ENCODE measurements around the gene KLHL3.

KLHL3 gene

DNA sequence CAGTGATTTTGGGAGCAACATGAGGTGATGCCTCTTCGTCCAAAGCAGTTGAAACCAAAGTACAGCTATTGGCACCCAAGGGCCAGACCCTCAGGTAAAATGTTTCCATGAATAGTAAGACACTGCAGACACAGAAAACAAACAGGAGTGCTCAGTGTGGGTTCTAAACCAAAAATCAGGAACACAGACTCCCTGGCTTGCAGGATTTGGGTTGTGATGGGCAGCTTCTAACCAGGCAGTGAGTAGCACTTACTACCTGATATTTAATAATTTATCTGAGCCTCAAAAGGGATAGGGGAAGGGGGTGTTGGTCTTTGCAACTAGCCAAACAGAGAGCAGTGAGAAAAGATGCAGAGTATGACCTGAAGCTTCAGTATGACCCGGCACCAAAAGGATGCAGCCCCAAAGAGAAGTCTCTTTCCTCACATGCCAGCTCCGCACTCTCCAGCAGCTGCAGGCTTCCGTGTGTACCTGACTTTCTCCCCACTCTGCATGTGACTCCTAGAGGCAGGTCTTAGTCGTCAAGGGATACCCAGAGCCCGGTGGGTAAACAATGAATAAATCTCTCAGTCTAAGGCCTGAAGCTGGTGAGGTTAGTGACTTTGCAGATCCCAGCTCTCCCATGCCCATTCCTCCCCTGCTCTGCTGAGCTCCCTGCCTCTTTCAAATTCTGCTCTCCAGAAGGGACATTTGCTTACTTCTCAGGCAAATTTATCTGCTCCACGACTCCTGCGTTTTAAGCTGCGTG is 131.4 kb downstream of the KLHL3 start:
- no peaks in the 10 kb centered on the region for H3K9me3 Mint-ChIP-seq
- H3K4me1 Mint-ChIP-seq: no peaks in the 10 kb centered on the region
- DNase-seq (ENCODE audit: low spot score in 2 of 2) (no peak), ATAC-seq (replicated peaks; ENCODE audit: extremely low read depth, poor library complexity, severe bottlenecking) (no peak)
- no peaks in the 10 kb centered on the region for H3K36me3 Mint-ChIP-seq (ENCODE audit: insufficient read depth)
- H3K27me3 Mint-ChIP-seq: peaks cover 78% of the 10 kb centered on the region
- H3K4me3 Mint-ChIP-seq: no peak overlapping the region
- H3K27ac Mint-ChIP-seq (ENCODE audit: low read depth): no peak overlapping the region

DNA sequence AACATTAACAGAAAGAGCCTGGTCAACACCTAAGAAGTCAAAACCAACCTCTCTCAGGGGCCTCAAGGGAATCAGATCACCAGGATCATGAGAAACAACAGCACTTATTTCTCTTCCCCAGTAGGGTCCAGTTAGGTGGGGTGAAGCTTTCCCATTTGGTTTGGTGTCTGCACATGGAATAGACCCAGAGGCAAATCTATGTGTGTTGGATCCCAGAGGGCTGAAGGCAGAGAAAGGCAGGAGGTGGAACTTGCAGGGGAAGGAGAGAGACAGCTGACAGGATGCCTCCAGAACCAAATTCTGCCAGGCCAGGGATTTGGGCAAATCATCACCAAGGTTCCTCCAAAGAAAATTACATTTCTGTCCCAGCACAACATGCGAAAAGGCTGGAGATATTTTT is 132.0 kb downstream of the KLHL3 start:
- ATAC-seq (replicated peaks; ENCODE audit: extremely low read depth, poor library complexity, severe bottlenecking) (no peak), DNase-seq (ENCODE audit: low spot score in 2 of 2) (no peak)
- Mint-ChIP-seq H3K36me3 (ENCODE audit: insufficient read depth) (no peaks in the 10 kb centered on the region), H3K4me3 (no peak overlapping the region), H3K9me3 (no peaks in the 10 kb centered on the region), H3K27ac (ENCODE audit: low read depth) (no peak overlapping the region), H3K27me3 (peaks cover 84% of the 10 kb centered on the region), H3K4me1 (no peaks in the 10 kb centered on the region)

DNA sequence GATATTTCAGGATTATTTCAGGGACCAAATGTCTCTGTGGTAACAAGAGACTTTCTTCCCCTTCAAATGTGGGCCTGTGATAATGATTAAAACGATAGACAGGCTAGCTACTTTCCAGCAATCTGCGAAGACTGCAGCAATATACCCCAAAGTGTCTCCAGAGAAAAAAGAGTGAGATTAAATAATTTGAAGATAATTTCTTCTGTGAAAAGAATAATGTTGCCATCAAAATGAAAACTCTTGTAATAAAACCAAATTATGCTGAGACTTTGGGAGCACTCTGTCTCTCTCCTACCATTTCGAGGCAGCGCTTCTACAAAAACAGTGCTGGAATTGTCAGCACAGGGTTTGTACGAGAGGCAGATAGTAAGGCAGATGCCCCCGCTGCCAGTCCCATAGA is 132.5 kb downstream of the KLHL3 start:
- no peaks in the 10 kb centered on the region for H3K9me3 Mint-ChIP-seq
- DNase-seq (ENCODE audit: low spot score in 2 of 2) (no peak), ATAC-seq (replicated peaks; ENCODE audit: extremely low read depth, poor library complexity, severe bottlenecking) (no peak)
- no peaks in the 10 kb centered on the region for H3K36me3 Mint-ChIP-seq (ENCODE audit: insufficient read depth)
- H3K27ac Mint-ChIP-seq (ENCODE audit: low read depth): no peak overlapping the region
- H3K27me3 Mint-ChIP-seq: peaks cover 85% of the 10 kb centered on the region
- H3K4me1 Mint-ChIP-seq: no peaks in the 10 kb centered on the region
- no peak overlapping the region for H3K4me3 Mint-ChIP-seq

DNA sequence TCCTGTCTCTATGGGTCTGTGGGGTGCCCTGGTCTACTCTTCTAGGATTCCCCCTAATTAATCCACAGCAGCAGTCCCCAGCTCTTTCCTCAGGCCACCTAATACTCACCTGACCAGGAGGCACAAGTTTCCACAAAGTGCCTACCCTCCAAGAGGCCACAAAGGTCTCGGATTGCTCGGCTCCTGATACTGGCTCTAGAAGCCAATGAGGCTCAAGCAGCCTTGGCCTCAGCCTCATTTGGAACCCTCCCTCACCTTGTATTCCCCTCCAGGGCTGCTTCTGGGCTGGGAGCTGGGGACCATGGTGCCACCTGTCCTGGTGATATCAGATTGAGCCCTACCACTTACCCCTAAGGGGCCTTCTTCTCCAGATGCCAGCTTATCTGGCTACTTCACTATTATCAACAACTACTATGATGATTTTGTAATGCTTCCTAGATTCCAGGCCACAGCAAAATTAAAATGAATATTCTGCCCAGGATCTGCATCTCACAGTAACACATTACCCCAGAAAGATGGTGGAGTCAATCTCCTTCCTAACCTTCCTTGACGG is 133.1 kb downstream of the KLHL3 start:
- no peak overlapping the region for H3K4me3 Mint-ChIP-seq
- H3K27me3 Mint-ChIP-seq: peaks cover 85% of the 10 kb centered on the region
- no peaks in the 10 kb centered on the region for H3K4me1 Mint-ChIP-seq
- ATAC-seq (replicated peaks; ENCODE audit: extremely low read depth, poor library complexity, severe bottlenecking): no peak
- H3K36me3 Mint-ChIP-seq (ENCODE audit: insufficient read depth): no peaks in the 10 kb centered on the region
- no peaks in the 10 kb centered on the region for H3K9me3 Mint-ChIP-seq
- no peak for DNase-seq (ENCODE audit: low spot score in 2 of 2)
- no peak overlapping the region for H3K27ac Mint-ChIP-seq (ENCODE audit: low read depth)

DNA sequence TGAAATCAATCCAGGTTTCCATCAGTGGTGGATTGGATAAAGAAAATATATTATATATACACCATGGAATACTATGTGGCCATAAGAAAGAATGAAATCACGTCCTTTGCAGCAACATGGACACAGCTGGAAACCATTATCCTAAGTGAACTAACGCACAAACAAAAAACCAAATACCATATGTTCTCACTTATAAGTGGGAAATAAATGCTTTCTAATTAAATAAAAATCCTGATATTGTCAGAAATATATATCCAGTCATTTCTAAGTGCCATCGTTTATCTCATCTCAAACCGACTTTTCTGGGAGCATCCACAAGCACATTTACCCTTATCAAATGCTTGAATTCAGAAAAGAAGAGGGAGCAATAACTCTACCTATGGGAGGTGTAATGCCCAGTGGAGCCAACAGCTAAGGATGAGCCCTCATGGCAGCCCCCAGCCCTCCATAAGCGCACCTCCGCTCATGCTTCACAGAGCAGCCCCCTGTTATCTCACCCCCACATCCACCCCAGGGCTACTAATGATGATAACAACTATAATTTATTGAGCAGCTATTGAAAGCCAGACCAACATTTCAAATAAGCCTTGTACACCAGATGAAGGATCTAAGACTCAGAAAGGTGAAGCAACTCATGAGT is 135.0 kb downstream of the KLHL3 start:
- Mint-ChIP-seq H3K27me3 (peaks cover 84% of the 10 kb centered on the region), H3K4me3 (no peak overlapping the region)

DNA sequence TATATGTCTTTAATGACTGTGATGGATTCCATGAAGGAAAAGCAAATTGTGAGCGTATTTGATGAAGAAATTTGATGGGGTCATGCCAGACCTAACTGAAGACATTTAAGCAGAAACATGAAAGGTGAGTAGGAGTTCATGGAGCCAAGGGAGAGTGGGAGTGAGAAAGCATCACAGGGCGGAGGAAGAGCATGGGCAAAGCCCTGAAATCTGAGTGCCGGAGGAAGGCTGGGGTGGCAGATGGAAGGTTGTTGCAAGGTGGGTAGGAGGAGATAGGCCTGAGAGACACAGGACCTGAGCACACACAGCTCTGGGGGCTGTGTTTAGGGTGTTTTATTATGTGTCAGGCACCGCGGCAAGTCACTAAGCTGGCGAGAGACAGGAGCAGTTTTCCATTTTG is 136.4 kb downstream of the KLHL3 start:
- no peaks in the 10 kb centered on the region for H3K36me3 Mint-ChIP-seq (ENCODE audit: insufficient read depth)
- ATAC-seq (replicated peaks; ENCODE audit: extremely low read depth, poor library complexity, severe bottlenecking) (no peak), DNase-seq (ENCODE audit: low spot score in 2 of 2) (no peak)
- H3K9me3 Mint-ChIP-seq: no peaks in the 10 kb centered on the region
- no peak overlapping the region for H3K4me3 Mint-ChIP-seq
- peaks cover 79% of the 10 kb centered on the region for H3K27me3 Mint-ChIP-seq
- no peak overlapping the region for H3K27ac Mint-ChIP-seq (ENCODE audit: low read depth)
- H3K4me1 Mint-ChIP-seq: no peaks in the 10 kb centered on the region

More for the DNA sequence above, 135.0 kb downstream of the KLHL3 start:
- Mint-ChIP-seq H3K27ac (ENCODE audit: low read depth) (no peak overlapping the region), H3K36me3 (ENCODE audit: insufficient read depth) (no peaks in the 10 kb centered on the region), H3K4me1 (no peaks in the 10 kb centered on the region), H3K9me3 (no peaks in the 10 kb centered on the region)
- no peak for ATAC-seq (replicated peaks; ENCODE audit: extremely low read depth, poor library complexity, severe bottlenecking)
- DNase-seq (ENCODE audit: low spot score in 2 of 2): no peak

DNA sequence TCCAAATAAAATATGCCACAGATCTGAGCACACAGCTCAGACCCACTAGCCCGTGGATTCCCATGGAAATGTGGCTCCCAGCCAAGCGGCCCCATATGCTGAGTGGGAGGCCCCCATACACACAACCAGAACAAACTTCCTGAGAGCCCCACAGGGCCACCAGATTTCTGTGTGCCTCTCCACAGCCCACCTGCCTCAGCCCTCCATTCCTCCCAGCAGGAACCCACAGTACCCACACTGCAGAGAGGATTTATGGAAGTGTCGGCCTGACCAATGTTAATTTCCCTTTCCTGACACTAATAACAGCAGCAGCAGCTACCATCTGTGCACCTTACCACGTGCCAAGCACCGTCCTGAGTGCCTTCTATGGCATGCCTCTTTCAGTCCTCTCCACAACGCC is 137.5 kb downstream of the KLHL3 start:
- Mint-ChIP-seq H3K36me3 (ENCODE audit: insufficient read depth) (no peaks in the 10 kb centered on the region), H3K27me3 (peaks cover 77% of the 10 kb centered on the region), H3K9me3 (no peaks in the 10 kb centered on the region), H3K27ac (ENCODE audit: low read depth) (no peak overlapping the region), H3K4me3 (no peak overlapping the region), H3K4me1 (no peaks in the 10 kb centered on the region)
- DNase-seq (ENCODE audit: low spot score in 2 of 2) (no peak), ATAC-seq (replicated peaks; ENCODE audit: extremely low read depth, poor library complexity, severe bottlenecking) (no peak)

DNA sequence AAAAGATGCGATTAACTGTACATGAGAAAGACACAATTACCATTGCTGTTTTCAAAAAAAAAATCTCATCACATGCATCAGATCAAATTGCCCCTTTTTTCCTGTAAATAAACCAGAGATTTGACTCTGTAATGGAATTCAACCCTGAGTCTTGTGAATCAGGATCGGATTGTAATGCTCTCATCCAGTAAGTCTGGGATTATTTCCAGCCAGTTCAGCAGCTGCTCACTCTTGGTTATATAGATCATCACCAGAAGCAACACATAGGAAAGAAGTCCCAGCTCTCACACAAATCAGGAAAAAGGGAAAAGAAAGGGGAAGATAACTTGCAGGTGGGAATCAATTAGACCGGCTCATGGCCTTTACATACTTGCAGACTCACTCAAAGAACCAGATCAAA is 138.9 kb downstream of the KLHL3 start:
- no peaks in the 10 kb centered on the region for H3K9me3 Mint-ChIP-seq
- H3K27ac Mint-ChIP-seq (ENCODE audit: low read depth): no peak overlapping the region
- no peak for DNase-seq (ENCODE audit: low spot score in 2 of 2)
- H3K27me3 Mint-ChIP-seq: peaks cover 80% of the 10 kb centered on the region
- no peaks in the 10 kb centered on the region for H3K4me1 Mint-ChIP-seq
- no peak overlapping the region for H3K4me3 Mint-ChIP-seq
- ATAC-seq (replicated peaks; ENCODE audit: extremely low read depth, poor library complexity, severe bottlenecking): no peak
- no peaks in the 10 kb centered on the region for H3K36me3 Mint-ChIP-seq (ENCODE audit: insufficient read depth)

DNA sequence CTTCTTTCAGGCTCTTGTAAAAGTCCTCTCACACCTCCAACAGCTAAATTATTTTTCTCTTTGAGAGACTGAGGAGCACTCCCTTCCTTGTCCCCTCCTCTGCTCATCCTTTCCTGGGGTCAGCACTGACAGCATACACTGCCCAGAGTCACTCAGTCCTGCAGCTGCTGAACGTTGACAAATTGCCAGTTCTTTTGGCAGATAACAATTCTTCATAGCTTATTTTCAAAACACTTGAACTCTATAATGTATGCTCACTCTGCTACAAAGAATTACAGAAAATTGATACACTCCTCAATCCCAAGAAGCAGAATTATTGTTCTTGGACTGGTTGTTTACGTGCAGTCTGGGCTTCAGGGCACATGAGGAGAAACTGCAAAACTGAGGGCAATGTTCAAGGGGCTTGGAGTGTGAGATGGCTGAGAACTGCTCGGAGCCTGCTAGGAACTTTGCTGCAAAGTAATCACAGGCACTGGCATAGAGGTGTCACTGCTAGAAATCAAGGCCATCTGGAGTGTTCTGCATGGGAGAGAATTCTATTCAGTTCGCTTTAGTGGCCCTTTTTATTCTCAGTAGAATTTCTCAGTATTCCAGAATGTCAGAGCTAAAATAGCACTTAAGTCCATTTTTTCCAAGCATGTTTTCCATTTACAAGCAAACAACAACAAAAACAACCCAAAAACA is 140.4 kb downstream of the KLHL3 start:
- no peaks in the 10 kb centered on the region for H3K36me3 Mint-ChIP-seq (ENCODE audit: insufficient read depth)
- no peak for ATAC-seq (replicated peaks; ENCODE audit: extremely low read depth, poor library complexity, severe bottlenecking)
- H3K27ac Mint-ChIP-seq (ENCODE audit: low read depth): no peak overlapping the region
- DNase-seq (ENCODE audit: low spot score in 2 of 2): no peak
- no peak overlapping the region for H3K4me3 Mint-ChIP-seq
- no peaks in the 10 kb centered on the region for H3K9me3 Mint-ChIP-seq
- H3K4me1 Mint-ChIP-seq: no peaks in the 10 kb centered on the region
- H3K27me3 Mint-ChIP-seq: peaks cover 69% of the 10 kb centered on the region

DNA sequence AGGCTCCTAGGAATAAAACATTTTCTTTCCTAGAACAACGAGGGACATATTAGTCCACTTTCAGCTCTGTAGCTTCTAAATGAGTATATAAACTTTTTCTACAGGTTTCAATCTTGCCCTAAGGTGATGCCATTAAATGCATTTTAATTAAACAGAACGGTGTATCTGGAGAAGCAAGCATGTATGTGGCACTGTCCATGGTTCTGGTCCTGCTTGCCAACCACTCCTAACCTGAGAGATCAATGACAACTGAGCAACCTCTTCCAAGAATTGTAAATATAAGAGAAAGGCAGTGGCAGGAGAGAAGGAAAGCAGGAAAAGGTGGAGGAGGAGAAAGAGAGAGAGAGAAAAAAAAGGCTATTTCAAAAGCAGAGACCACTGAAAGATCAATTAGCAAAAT is 141.2 kb downstream of the KLHL3 start:
- Mint-ChIP-seq H3K4me1 (no peaks in the 10 kb centered on the region), H3K4me3 (no peak overlapping the region), H3K36me3 (ENCODE audit: insufficient read depth) (no peaks in the 10 kb centered on the region), H3K9me3 (no peaks in the 10 kb centered on the region), H3K27ac (ENCODE audit: low read depth) (no peak overlapping the region), H3K27me3 (peaks cover 67% of the 10 kb centered on the region)
- ATAC-seq (replicated peaks; ENCODE audit: extremely low read depth, poor library complexity, severe bottlenecking): no peak
- DNase-seq (ENCODE audit: low spot score in 2 of 2): no peak

DNA sequence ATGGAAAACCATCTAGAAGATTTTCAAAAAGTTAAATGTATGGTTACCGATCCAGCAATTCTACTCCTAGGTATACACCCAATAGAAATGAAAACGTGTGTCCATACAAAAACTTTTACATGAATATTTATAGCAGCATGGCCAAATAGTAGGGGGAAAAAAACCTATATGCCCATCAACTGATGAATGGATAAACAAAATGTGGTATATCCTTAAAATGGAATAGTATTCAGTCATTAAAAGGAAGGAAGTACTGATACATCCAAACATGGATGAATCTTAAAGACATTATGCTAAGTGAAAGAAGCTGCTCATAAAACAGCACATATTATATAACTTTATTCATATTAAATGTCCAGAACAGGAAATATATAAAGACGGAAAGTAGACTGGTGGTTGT is 143.6 kb downstream of the KLHL3 start:
- H3K4me3 Mint-ChIP-seq: no peak overlapping the region
- DNase-seq (ENCODE audit: low spot score in 2 of 2) (no peak), ATAC-seq (replicated peaks; ENCODE audit: extremely low read depth, poor library complexity, severe bottlenecking) (no peak)
- no peaks in the 10 kb centered on the region for H3K36me3 Mint-ChIP-seq (ENCODE audit: insufficient read depth)
- H3K27ac Mint-ChIP-seq (ENCODE audit: low read depth): no peak overlapping the region
- H3K9me3 Mint-ChIP-seq: no peaks in the 10 kb centered on the region
- peaks cover 6% of the 10 kb centered on the region for H3K4me1 Mint-ChIP-seq
- H3K27me3 Mint-ChIP-seq: peaks cover 70% of the 10 kb centered on the region

DNA sequence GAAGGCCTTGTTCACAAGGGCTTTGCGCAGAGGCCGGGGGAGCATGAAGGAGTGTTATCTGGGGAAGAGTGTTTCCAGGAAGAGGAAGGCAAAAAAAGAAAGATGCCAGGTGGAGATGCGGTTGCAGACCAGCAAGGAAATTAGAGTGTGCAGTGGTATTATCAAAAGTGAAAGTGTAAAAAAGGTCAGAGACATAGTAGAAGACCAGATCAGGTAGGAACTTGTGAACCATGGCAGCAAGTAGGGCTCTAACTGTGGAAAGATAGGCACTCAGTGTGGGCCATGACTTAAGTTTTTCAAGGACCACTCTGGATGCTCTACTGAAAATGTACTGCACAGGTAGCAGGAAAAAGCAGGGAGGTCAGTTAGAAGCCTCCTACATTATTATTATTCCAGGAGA is 146.7 kb downstream of the KLHL3 start:
- Mint-ChIP-seq H3K9me3 (no peaks in the 10 kb centered on the region), H3K27ac (ENCODE audit: low read depth) (no peak overlapping the region), H3K36me3 (ENCODE audit: insufficient read depth) (no peaks in the 10 kb centered on the region), H3K4me1 (peaks cover 6% of the 10 kb centered on the region), H3K4me3 (no peak overlapping the region), H3K27me3 (peaks cover 78% of the 10 kb centered on the region)
- DNase-seq (ENCODE audit: low spot score in 2 of 2) (no peak), ATAC-seq (replicated peaks; ENCODE audit: extremely low read depth, poor library complexity, severe bottlenecking) (no peak)

DNA sequence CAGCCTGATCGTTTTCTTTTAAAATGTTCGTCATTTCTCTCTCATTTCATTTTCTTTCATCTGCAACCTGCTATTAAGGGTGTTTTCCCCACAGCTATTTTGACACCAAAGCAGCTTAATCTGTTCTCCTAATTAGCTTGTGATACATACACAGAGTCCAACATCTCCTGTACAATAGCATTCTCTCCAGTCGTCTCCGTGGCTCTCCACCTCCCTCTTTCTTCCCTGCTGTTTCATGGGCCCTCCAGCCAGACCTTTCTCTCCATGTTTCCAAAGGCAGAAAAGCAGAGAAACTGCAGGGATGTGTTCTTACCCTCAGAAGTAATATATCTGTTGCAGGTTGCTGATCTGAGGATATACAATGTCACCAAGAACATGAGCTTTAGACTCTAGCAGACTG is 148.0 kb downstream of the KLHL3 start:
- H3K27me3 Mint-ChIP-seq: peaks cover 74% of the 10 kb centered on the region
- no peak for ATAC-seq (replicated peaks; ENCODE audit: extremely low read depth, poor library complexity, severe bottlenecking)
- H3K27ac Mint-ChIP-seq (ENCODE audit: low read depth): no peak overlapping the region
- peaks cover 2% of the 10 kb centered on the region for H3K36me3 Mint-ChIP-seq (ENCODE audit: insufficient read depth)
- H3K4me1 Mint-ChIP-seq: peaks cover 6% of the 10 kb centered on the region
- H3K4me3 Mint-ChIP-seq: no peak overlapping the region
- no peaks in the 10 kb centered on the region for H3K9me3 Mint-ChIP-seq
- DNase-seq (ENCODE audit: low spot score in 2 of 2): no peak
